Stimulated activated CD8-positive, alpha-beta memory T cell treated with anti-CD3 and anti-CD28 coated beads, Interleukin-7, amount 100 ng/mL, for 24 hours (primary cell): Measurements from ENCODE around the gene WIZ.
"Not testable (repeated sequence)": the region's sequence is repeated elsewhere in the genome, so short reads cannot be mapped to it uniquely, and the experiment has no call there.

Experiments used
- DNase-seq: peaks from one replicate; pipeline ENCODE4 v3.0.0-alpha.2; 2020; ENCODE audit warnings: low read depth

The WIZ gene

GRCh38 chr19:15429825-15430467 lies 19.8 kb downstream of the WIZ start:
- no peak for DNase-seq

- DNase-seq, result no peak
These were observed 20.6 kb downstream of the WIZ start for GRCh38 chr19:15428956-15429824.

GRCh38 chr19:15427991-15428471 lies 21.7 kb downstream of the WIZ start:
- DNase-seq, result no peak

GRCh38 chr19:15427350-15427700 lies 22.4 kb downstream of the WIZ start:
- DNase-seq, result no peak

GRCh38 chr19:15426485-15427349 lies 23.0 kb downstream of the WIZ start:
- no peak for DNase-seq

GRCh38 chr19:15425321-15425950 lies 24.3 kb downstream of the WIZ start:
- DNase-seq, result no peak

GRCh38 chr19:15424692-15425272 lies 25.0 kb downstream of the WIZ start:
- DNase-seq, result no peak

- DNase-seq, result no peak
These were observed 25.6 kb downstream of the WIZ start for GRCh38 chr19:15424121-15424520.

GRCh38 chr19:15423130-15423529 lies 26.6 kb downstream of the WIZ start:
- no peak for DNase-seq

GRCh38 chr19:15422296-15423075 lies 27.3 kb downstream of the WIZ start:
- no peak for DNase-seq

GRCh38 chr19:15421721-15422260 lies 28.0 kb downstream of the WIZ start:
- no peak for DNase-seq

- no peak for DNase-seq
These were observed 28.5 kb downstream of the WIZ start for GRCh38 chr19:15421136-15421695.

- no peak for DNase-seq
These were observed 30.2 kb downstream of the WIZ start for GRCh38 chr19:15419413-15420025.

- peak; percentile 97 for DNase-seq
These were observed 31.0 kb downstream of the WIZ start, which contains the start of gene AKAP8L for GRCh38 chr19:15418579-15419412. Gene AKAP8L, minus strand, starts transcription at chr19:15418988. Its CDS starts 65 bp downstream, at chr19:15418923.

GRCh38 chr19:15418231-15418578 lies 31.6 kb downstream of the WIZ start:
- DNase-seq, result no peak

GRCh38 chr19:15417699-15418098 lies 32.1 kb downstream of the WIZ start:
- DNase-seq, result no peak

GRCh38 chr19:15412832-15413231 lies 36.9 kb downstream of the WIZ start:
- no peak for DNase-seq

- DNase-seq, result not testable (repeated sequence)
These were observed 38.4 kb downstream of the WIZ start for GRCh38 chr19:15411351-15411750.

- DNase-seq, result no peak
These were observed 45.0 kb downstream of the WIZ start for GRCh38 chr19:15404780-15405211.
